Mesendoderm (in vitro differentiated cells): Measurements from ENCODE around the gene MPND. TPM values are rescaled to one million over a fixed set of nuclear protein-coding genes. Genes with fewer than 3 reads are reported as not detected.

Experiments used
- DNase-seq: peaks from one replicate; pipeline ENCODE4 v3.0.0; 2013
- H2AK5ac ChIP-seq: 2 replicates; pipeline ENCODE4 v1.6.1; 2013; ENCODE audit warnings: low read length, inconsistent platforms
- H2BK120ac ChIP-seq: 2 replicates; pipeline ENCODE4 v1.6.1; 2013; ENCODE audit warnings: low read depth, mild to moderate bottlenecking, low read length, moderate library complexity, mixed read lengths
- H2BK15ac ChIP-seq: replicated peaks from 2 replicates; pipeline ENCODE4 v1.6.1; 2013; ENCODE audit warnings: low read depth, mild to moderate bottlenecking, moderate library complexity
- H2BK5ac ChIP-seq: 2 replicates; pipeline ENCODE4 v1.6.1; 2013; ENCODE audit warnings: low read length, inconsistent platforms
- H3K18ac ChIP-seq: 2 replicates; pipeline ENCODE4 v1.6.1; 2013; ENCODE audit warnings: mild to moderate bottlenecking, low read length, mixed read lengths
- H3K23ac ChIP-seq: one replicate; pipeline ENCODE4 v1.6.1; 2013; ENCODE audit warnings: low read length
- H3K27ac ChIP-seq: 2 replicates; pipeline ENCODE4 v1.5.1; 2013; ENCODE audit warnings: low read depth, mild to moderate bottlenecking, inconsistent platforms, low read length, moderate library complexity
- H3K27me3 ChIP-seq: 2 replicates; pipeline ENCODE4 v1.6.1; 2013; ENCODE audit warnings: low read length, control low read depth, mild to moderate bottlenecking, inconsistent platforms; ENCODE audit not compliant: insufficient read depth, poor library complexity
- H3K36me3 ChIP-seq: 2 replicates; pipeline ENCODE4 v1.6.1; 2013; ENCODE audit warnings: low read length, inconsistent platforms; ENCODE audit not compliant: control insufficient read depth, insufficient read depth
- H3K4ac ChIP-seq: one replicate; pipeline ENCODE4 v1.6.1; 2013; ENCODE audit warnings: low read depth, mild to moderate bottlenecking, low read length, moderate library complexity
- H3K4me1 ChIP-seq: 2 replicates; pipeline ENCODE4 v1.6.1; 2013; ENCODE audit warnings: low read depth, low read length, inconsistent platforms; ENCODE audit not compliant: control insufficient read depth
- H3K4me2 ChIP-seq: 2 replicates; pipeline ENCODE4 v1.6.1; 2013; ENCODE audit warnings: low read length
- H3K4me3 ChIP-seq: 2 replicates; pipeline ENCODE4 v1.5.1; 2013; ENCODE audit warnings: mild to moderate bottlenecking, low read length
- H3K56ac ChIP-seq: one replicate; pipeline ENCODE4 v1.6.1; 2013; ENCODE audit warnings: low read length
- H3K79me1 ChIP-seq: 2 replicates; pipeline ENCODE4 v1.6.1; 2013; ENCODE audit warnings: low read length, inconsistent platforms
- H3K79me2 ChIP-seq: 2 replicates; pipeline ENCODE4 v1.6.1; 2013; ENCODE audit warnings: mild to moderate bottlenecking, low read length; ENCODE audit not compliant: control insufficient read depth, insufficient read depth
- H3K9ac ChIP-seq: 2 replicates; pipeline ENCODE4 v1.6.1; 2013; ENCODE audit warnings: low read length, inconsistent platforms
- H4K5ac ChIP-seq: one replicate; pipeline ENCODE4 v1.6.1; 2013; ENCODE audit warnings: low read length
- H4K8ac ChIP-seq: one replicate; pipeline ENCODE4 v1.6.1; 2013; ENCODE audit warnings: low read depth, mild to moderate bottlenecking, control low read depth, low read length, moderate library complexity
- WGBS: extraction: QIAGEN DNeasy Blood & Tissue Kit; methylation state at CpG from one replicate; pipeline ENCODE4 v1.1.7; 2013; ENCODE audit warnings: low lambda C conversion rate, missing lambda C conversion rate; ENCODE audit not compliant: insufficient coverage; ENCODE audit errors: extremely low coverage; 5-methylcytosine and 5-hydroxymethylcytosine counted together
- polyA plus RNA-seq, 2 experiments: library from polyadenylated mRNA; stranded (reverse); fragments of 200-250 nt; gene quantifications; one replicate each; pipeline ENCODE4 v1.2.3, GENCODE V29; 2013

The MPND gene, protein sequence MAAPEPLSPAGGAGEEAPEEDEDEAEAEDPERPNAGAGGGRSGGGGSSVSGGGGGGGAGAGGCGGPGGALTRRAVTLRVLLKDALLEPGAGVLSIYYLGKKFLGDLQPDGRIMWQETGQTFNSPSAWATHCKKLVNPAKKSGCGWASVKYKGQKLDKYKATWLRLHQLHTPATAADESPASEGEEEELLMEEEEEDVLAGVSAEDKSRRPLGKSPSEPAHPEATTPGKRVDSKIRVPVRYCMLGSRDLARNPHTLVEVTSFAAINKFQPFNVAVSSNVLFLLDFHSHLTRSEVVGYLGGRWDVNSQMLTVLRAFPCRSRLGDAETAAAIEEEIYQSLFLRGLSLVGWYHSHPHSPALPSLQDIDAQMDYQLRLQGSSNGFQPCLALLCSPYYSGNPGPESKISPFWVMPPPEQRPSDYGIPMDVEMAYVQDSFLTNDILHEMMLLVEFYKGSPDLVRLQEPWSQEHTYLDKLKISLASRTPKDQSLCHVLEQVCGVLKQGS
- polyA plus RNA-seq (2013, experiment 1 of 2) = 10.3 TPM
- 10.5 TPM for polyA plus RNA-seq (2013, experiment 2 of 2)

DNA sequence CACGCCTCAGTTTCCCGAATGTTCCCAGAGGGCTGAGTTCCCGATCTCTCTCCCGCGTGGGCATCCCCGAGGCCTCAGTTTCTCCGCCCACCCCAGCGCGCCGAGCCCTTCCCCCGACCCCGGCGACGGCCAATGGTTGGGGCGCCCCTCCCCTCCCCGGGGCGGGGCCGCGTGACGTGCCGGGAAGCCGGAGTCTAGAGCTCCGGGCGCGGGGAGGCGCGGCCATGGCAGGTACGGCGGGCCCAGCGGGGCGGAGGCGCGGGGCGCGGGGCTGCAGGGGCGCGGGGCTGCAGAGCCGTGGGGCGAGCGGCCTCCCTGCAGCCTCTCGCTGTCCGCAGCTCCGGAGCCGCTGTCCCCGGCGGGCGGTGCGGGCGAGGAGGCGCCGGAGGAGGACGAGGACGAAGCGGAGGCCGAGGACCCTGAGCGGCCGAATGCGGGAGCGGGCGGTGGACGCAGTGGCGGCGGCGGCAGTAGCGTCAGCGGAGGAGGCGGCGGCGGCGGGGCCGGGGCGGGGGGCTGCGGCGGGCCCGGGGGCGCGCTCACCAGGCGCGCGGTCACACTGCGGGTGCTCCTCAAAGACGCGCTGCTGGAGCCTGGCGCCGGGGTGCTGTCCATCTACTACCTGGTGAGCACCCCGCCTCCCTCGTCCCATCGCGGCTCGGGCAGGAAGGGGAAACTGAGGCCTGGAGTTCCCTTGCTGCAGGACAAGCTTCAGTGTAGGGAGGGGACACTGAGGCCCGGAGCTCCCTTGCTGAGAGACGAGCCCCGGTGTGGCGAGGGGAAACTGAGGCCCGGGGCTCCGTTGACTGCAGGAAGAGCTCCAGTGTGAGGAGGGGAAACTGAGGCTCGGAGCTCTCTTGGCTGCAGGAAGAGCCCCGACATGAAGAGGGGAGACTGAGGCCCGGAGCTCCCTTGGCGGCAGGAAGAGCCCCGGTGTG is at the start of gene MPND:
MPND (plus strand) TSS at position 193 of the 938 bp plus-strand sequence; CDS start at position 225, 32 bp downstream.
- H2BK5ac ChIP-seq = peak within 1 kb of the TSS; percentile 22
- peak within 1 kb of the TSS; percentile 92 for H3K9ac ChIP-seq
- no peak within 1 kb of the TSS for H2BK15ac ChIP-seq
- no peak within 1 kb of the TSS for H4K5ac ChIP-seq
- DNase-seq = peak; percentile 86
- H2BK120ac ChIP-seq = peak within 1 kb of the TSS; percentile 84
- H3K27ac ChIP-seq = peak within 1 kb of the TSS; percentile 74
- WGBS = no CpG with 5 or more reads among the region's 101 CpGs
- no peaks in the 10 kb centered on the region for H3K36me3 ChIP-seq
- H4K8ac ChIP-seq = peak within 1 kb of the TSS; percentile 99
- peak within 1 kb of the TSS; percentile 78 for H3K4me3 ChIP-seq
- no peaks in the 10 kb centered on the region for H3K27me3 ChIP-seq
- peak within 1 kb of the TSS; percentile 100 for H3K4me2 ChIP-seq
- H3K56ac ChIP-seq = peak within 1 kb of the TSS; percentile 91
- H3K4ac ChIP-seq = peak within 1 kb of the TSS; percentile 99
- no peaks in the 10 kb centered on the region for H3K79me2 ChIP-seq
- H3K4me1 ChIP-seq = no peaks in the 10 kb centered on the region
- no peak within 1 kb of the TSS for H2AK5ac ChIP-seq
- peak within 1 kb of the TSS; percentile 98 for H3K18ac ChIP-seq
- peaks cover 2% of the 10 kb centered on the region for H3K79me1 ChIP-seq
- H3K23ac ChIP-seq = no peak within 1 kb of the TSS

GRCh38 chr19:4294389-4294788 is 49.0 kb upstream of the MPND start:
- H3K4me3 ChIP-seq = no peak overlapping the region

DNA sequence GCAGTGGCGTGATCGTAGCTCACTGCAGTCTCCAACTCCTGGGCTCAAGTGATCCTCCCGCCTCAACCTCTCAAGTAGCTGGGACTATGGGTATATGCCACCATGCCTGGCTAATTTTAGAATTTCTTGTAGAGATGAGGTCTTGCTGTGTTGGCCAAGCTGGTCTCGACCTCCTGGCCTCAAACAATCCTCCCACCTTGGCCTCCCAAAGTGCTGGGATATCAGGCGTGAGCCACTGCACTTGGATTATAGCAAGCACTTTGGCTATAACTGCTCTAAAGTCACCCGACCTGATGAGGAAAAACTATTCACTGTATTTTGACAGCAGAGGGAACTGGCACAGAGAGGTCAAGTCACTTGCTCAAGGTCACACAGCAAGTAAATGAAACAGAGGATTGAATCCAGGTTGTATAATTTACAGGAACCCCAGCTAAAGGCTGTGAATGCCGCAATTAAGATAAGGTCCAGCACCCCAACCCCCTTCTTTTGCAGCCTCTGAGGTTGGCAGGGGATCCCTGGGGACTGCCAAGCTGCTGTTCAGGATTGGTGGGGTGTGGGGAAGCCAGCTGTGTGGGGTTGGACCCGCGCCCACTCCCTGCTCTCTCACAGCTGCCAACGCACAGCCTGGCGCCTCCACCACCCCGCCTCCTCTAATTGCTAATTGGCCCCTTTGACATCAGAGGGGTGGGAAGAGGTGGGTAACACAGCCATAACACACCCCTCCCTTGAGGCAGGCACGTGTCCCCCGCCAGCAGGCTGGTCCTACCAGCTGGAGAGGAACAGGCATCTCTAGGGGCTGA is 47.2 kb upstream of the MPND start:
- Histone ChIP-seq H3K36me3 (no peaks in the 10 kb centered on the region), H3K18ac (no peak overlapping the region), H3K9ac (no peak overlapping the region), H2AK5ac (no peak overlapping the region), H2BK5ac (no peak overlapping the region), H3K79me1 (no peaks in the 10 kb centered on the region), H4K5ac (no peak overlapping the region), H3K79me2 (no peaks in the 10 kb centered on the region), H3K4me3 (no peak overlapping the region), H3K4ac (no peak overlapping the region), H3K4me1 (no peaks in the 10 kb centered on the region), H3K4me2 (no peak overlapping the region), H2BK120ac (no peak overlapping the region), H3K56ac (no peak overlapping the region), H2BK15ac (no peak overlapping the region), H4K8ac (no peak overlapping the region), H3K27me3 (no peaks in the 10 kb centered on the region), H3K27ac (no peak overlapping the region), H3K23ac (no peak overlapping the region)
- DNase-seq = no peak
- no CpG with 5 or more reads among the region's 14 CpGs for WGBS

More at GRCh38 chr19:4294389-4294788, 49.0 kb upstream of the MPND start:
- Histone ChIP-seq H3K36me3 (no peaks in the 10 kb centered on the region), H3K27ac (no peak overlapping the region), H2BK5ac (no peak overlapping the region), H3K79me1 (no peaks in the 10 kb centered on the region), H3K4ac (no peak overlapping the region), H3K18ac (no peak overlapping the region), H2AK5ac (no peak overlapping the region), H3K9ac (no peak overlapping the region), H3K27me3 (no peaks in the 10 kb centered on the region), H4K5ac (no peak overlapping the region), H3K23ac (no peak overlapping the region), H3K4me2 (no peak overlapping the region), H3K56ac (no peak overlapping the region), H3K79me2 (no peaks in the 10 kb centered on the region), H3K4me1 (no peaks in the 10 kb centered on the region), H4K8ac (no peak overlapping the region), H2BK120ac (no peak overlapping the region), H2BK15ac (no peak overlapping the region)
- no peak for DNase-seq
- WGBS = no CpG with 5 or more reads among the region's 10 CpGs

- Histone ChIP-seq H3K18ac (no peak overlapping the region), H3K79me1 (no peaks in the 10 kb centered on the region), H3K4me2 (no peak overlapping the region), H3K27ac (no peak overlapping the region), H2BK15ac (no peak overlapping the region), H4K5ac (no peak overlapping the region), H3K23ac (no peak overlapping the region), H3K79me2 (no peaks in the 10 kb centered on the region), H3K9ac (no peak overlapping the region), H3K56ac (no peak overlapping the region), H4K8ac (no peak overlapping the region), H3K36me3 (no peaks in the 10 kb centered on the region), H2AK5ac (no peak overlapping the region), H3K4me3 (no peak overlapping the region), H3K4me1 (no peaks in the 10 kb centered on the region), H2BK120ac (no peak overlapping the region), H2BK5ac (no peak overlapping the region), H3K27me3 (no peaks in the 10 kb centered on the region), H3K4ac (no peak overlapping the region)
- no peak for DNase-seq
- no CpG with 5 or more reads among the region's 27 CpGs for WGBS
Measured at GRCh38 chr19:4297901-4298809, 45.2 kb upstream of the MPND start.
